Thoracic aorta (tissue), 2 donors: ENCODE results near the gene EIF3A. TPM values are rescaled to one million over a fixed set of nuclear protein-coding genes. Genes with fewer than 3 reads are reported as not detected.

ENCODE experiments used
- ATAC-seq: fragments of 150-250 bp; one replicate; pipeline ENCODE4 v1.8.0; 2017; ENCODE audit warnings: low read depth; ENCODE audit not compliant: insufficient number of reproducible peaks, low FRiP score
- DNase-seq: peaks from one replicate; pipeline ENCODE4 v3.0.0-alpha.2; 2020; ENCODE audit warnings: low spot score
- H3K27ac ChIP-seq, 2 donors: fragments of 200-600 bp; sonication (generic); 1 replicate in 1 of 2; 2 replicates in 1 of 2; pipeline ENCODE4 v1.5.1; 2016; ENCODE audit warnings: mild to moderate bottlenecking in 2 of 2, moderate library complexity in 2 of 2
- H3K27me3 ChIP-seq: fragments of 200-600 bp; sonication (generic); replicated peaks from 2 replicates; pipeline ENCODE4 v1.6.0; 2016; ENCODE audit warnings: mild to moderate bottlenecking; ENCODE audit not compliant: insufficient read depth
- H3K36me3 ChIP-seq: fragments of 200-600 bp; sonication (generic); one replicate; pipeline ENCODE4 v1.5.1; 2016
- H3K4me1 ChIP-seq, 2 donors: fragments of 200-600 bp; sonication (generic); 1 replicate in 1 of 2; 2 replicates in 1 of 2; pipeline versions ENCODE4 v1.5.1 to v1.6.0; 2016; ENCODE audit warnings: low read depth in 2 of 2, mild to moderate bottlenecking in 1 of 2; ENCODE audit not compliant: control insufficient read depth in 1 of 2
- H3K4me3 ChIP-seq: fragments of 200-600 bp; sonication (generic); 2 replicates; pipeline ENCODE4 v1.5.1; 2016; ENCODE audit warnings: mild to moderate bottlenecking
- H3K9me3 ChIP-seq: fragments of 200-600 bp; sonication (generic); 2 replicates; pipeline ENCODE4 v1.5.1; 2016
- total RNA-seq, 2 donors: library from RNA; depleted of rRNA; stranded (reverse); fragments of >200 nt; gene quantifications; one replicate each; pipeline versions ENCODE4 v1.1.0 to v1.2.3, GENCODE V29; 2016
- TF ChIP-seq, protein P1 (sequence below): fragments of 200-600 bp; sonication (generic); IDR thresholded peaks from one replicate; pipeline ENCODE4 v1.5.1; 2019; ENCODE audit warnings: antibody characterized with exemption

The EIF3A gene
- total RNA-seq, 2 donors from 2014 or later = 70.8 to 135 TPM

DNA sequence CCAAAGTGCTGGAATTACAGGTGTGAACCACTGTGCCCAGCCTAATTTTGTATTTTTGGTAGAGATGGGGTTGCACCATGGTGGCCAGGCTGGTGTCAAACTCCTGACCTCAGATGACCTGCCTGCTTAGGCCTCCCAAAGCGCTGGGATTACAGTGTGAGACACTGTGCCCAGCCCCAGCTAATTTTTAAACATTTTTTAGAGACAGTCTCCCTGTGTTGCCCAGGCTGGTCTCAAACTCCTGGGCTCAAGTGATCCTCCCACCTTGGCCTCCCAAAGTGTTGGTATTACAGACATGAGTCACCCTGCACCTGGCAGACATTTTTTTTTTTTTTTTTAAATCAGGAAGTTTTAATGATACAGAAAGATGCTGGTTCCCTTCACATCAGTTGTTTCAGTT, 38.8 kb upstream of the EIF3A start:
- no peaks in the 10 kb centered on the region for H3K9me3 ChIP-seq
- H3K27me3 ChIP-seq = no peaks in the 10 kb centered on the region
- peaks cover 40% of the 10 kb centered on the region for H3K36me3 ChIP-seq
- TF ChIP-seq, protein P1, sequence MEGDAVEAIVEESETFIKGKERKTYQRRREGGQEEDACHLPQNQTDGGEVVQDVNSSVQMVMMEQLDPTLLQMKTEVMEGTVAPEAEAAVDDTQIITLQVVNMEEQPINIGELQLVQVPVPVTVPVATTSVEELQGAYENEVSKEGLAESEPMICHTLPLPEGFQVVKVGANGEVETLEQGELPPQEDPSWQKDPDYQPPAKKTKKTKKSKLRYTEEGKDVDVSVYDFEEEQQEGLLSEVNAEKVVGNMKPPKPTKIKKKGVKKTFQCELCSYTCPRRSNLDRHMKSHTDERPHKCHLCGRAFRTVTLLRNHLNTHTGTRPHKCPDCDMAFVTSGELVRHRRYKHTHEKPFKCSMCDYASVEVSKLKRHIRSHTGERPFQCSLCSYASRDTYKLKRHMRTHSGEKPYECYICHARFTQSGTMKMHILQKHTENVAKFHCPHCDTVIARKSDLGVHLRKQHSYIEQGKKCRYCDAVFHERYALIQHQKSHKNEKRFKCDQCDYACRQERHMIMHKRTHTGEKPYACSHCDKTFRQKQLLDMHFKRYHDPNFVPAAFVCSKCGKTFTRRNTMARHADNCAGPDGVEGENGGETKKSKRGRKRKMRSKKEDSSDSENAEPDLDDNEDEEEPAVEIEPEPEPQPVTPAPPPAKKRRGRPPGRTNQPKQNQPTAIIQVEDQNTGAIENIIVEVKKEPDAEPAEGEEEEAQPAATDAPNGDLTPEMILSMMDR = no peak
- no peak overlapping the region for H3K4me3 ChIP-seq
- H3K27ac ChIP-seq = no peak overlapping the region
- ATAC-seq (no peak), DNase-seq (no peak)
- H3K4me1 ChIP-seq = no peaks in the 10 kb centered on the region

DNA sequence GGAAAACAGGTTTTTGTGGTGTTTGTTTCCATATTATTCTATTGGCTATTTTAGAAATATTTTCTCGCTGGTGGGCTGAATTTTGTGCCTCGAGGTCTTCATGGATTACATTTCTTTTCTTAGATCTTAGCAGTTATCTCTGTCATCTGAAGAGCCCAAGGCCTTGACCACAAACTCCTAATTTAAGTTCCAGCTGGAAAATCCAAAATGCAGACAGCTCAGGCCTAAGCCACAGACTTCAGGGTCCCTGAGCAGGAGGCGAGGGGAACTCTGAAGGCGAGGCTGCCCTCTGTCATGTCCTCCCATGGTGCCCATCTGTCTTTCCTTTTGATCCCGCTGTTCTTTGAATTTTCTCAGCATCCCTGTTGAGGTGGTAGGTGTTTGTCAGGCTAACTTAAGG, 37.6 kb upstream of the EIF3A start:
- H3K4me3 ChIP-seq = no peak overlapping the region
- ATAC-seq (no peak), DNase-seq (no peak)
- no peaks in the 10 kb centered on the region for H3K4me1 ChIP-seq
- no peaks in the 10 kb centered on the region for H3K27me3 ChIP-seq
- peaks cover 39% of the 10 kb centered on the region for H3K36me3 ChIP-seq
- TF ChIP-seq, protein P1 = no peak
- no peak overlapping the region for H3K27ac ChIP-seq
- no peaks in the 10 kb centered on the region for H3K9me3 ChIP-seq

DNA sequence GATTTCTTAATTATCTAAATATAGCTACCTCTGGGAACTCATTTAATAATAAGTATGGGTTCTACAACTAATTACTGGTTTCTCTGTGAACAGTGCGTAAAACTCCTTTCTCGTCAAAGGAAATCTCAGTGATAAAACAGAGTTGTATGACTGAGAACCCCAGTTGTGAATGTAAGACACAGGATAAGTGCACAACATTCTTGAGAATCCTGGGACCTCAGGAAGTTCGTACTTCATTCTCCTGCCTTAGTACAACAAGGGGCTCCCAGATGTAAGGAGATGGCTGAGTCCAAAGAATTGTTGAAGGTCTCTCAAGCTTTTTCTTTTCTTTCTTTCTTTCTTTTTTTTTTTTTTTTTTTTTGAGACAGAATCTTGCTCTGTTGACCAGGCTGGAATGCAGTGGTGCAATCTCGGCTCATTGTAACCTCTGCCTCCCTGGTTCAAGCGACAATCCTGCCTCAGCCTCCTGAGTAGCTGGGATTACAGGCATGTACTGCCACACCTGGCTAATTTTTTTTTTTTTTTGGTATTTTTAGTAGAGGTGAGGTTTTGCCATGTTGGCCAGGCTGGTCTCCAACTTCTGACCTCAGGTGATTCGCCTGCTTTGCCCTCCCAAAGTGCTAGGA, 35.8 kb upstream of the EIF3A start:
- no peak overlapping the region for H3K27ac ChIP-seq
- H3K4me1 ChIP-seq = no peaks in the 10 kb centered on the region
- DNase-seq (no peak), ATAC-seq (no peak)
- no peak overlapping the region for H3K4me3 ChIP-seq
- TF ChIP-seq, protein P1 = no peak
- no peaks in the 10 kb centered on the region for H3K9me3 ChIP-seq
- H3K36me3 ChIP-seq = peaks cover 32% of the 10 kb centered on the region
- H3K27me3 ChIP-seq = no peaks in the 10 kb centered on the region

DNA sequence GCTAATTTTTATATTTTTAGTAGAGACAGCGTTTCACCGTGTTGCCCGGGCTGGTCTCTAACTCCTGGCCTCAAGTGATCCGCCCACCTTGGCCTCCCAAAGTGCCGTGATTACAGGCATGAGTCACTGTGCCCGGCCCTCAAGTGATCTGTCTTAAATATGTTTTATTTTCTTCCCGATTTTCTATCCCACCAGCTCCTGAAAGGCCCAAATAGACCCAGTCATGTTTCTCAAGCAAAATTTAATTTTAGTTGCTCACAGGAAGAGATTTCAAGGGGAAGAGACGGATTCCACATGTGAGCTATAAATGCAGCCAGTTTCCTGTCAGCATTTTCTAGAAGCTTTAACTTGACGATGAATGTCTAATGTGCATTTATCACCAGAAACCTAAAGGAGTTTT, 35.3 kb upstream of the EIF3A start:
- Histone ChIP-seq H3K9me3 (no peaks in the 10 kb centered on the region), H3K4me1 (no peaks in the 10 kb centered on the region), H3K4me3 (no peak overlapping the region), H3K36me3 (peaks cover 32% of the 10 kb centered on the region), H3K27me3 (no peaks in the 10 kb centered on the region), H3K27ac (no peak overlapping the region)
- ATAC-seq (no peak), DNase-seq (no peak)
- TF ChIP-seq, protein P1 = no peak

DNA sequence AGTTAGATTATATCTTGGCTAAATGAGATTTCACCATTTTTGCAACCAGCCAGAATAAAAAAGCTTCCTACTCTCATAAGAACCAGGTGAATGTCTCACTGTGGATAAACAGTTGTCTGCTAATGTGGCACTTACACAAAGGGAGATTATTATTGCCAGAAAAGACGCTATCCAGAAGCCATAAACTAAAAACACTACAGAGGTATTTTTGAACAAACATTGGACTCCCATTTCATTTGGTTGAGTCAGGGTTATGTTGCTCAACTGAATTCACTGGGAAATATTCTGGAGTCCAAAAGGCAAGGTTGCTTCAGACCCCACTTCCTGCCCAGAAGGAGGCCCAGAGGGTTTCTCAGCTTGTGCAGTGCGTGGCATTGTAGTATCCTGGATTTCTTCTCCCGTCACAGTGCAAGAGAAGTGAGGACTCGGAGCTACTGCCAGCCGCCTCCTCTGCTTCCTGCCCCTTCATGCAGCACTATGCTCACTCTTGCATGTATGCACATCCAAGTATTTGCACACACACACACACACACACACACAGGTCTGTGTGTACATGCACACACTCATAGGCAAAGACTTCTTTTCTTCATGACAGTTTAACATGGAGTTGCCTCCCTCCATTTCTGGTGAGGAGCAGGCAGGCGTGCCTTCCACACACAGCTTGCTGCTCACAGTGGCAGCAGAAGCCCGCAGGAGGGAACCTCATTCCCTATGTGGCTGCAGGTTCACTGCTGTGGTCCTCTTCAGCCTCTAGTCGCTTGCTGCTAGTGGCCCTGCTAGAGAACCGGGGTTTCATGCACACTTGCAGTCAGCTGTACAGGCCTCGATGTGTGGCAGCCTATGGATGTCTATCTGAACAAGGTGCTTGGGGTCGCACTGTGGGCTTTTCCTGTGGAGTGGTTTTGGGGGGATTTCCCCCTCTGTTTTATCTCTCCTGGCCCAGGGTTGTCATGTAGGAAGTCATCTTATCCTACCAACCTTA, 33.4 kb upstream of the EIF3A start:
- no peaks in the 10 kb centered on the region for H3K9me3 ChIP-seq
- H3K27ac ChIP-seq = no peak overlapping the region
- H3K4me3 ChIP-seq = no peak overlapping the region
- H3K4me1 ChIP-seq = no peaks in the 10 kb centered on the region
- TF ChIP-seq, protein P1 = no peak
- DNase-seq = no peak
- ATAC-seq = no peak
- H3K36me3 ChIP-seq = peaks cover 32% of the 10 kb centered on the region
- H3K27me3 ChIP-seq = no peaks in the 10 kb centered on the region
